ENCODE measurements around the gene CAMSAP3. TPM values are rescaled to one million over a fixed set of nuclear protein-coding genes. Genes with fewer than 3 reads are reported as not detected.

Gene CAMSAP3
- total RNA-seq, 1 donor from 2014 or later = 12.6 TPM

- Histone ChIP-seq H3K36me3 (ENCODE audit: control insufficient read depth, insufficient read depth, low read length) (no peaks in the 10 kb centered on the region), H3K4me3 (ENCODE audit: low read depth, low read length) (no peak overlapping the region), H3K27me3 (ENCODE audit: control insufficient read depth, insufficient read depth, low read length) (peaks cover 5% of the 10 kb centered on the region)
- no peak for DNase-seq (ENCODE audit: low read depth)
- TF ChIP-seq CTCF (IDR thresholded peaks at IDR 0.05; ENCODE audit: insufficient read depth, low read length, poor library complexity, severe bottlenecking) = no peak
Measured at GRCh38 chr19:7657131-7657751, 61.6 kb downstream of the CAMSAP3 start.

GRCh38 chr19:7658219-7658686 lies 62.6 kb downstream of the CAMSAP3 start:
- H3K4me3 ChIP-seq (ENCODE audit: low read depth, low read length) = no peak overlapping the region
- no peak for DNase-seq (ENCODE audit: low read depth)
- no peak for TF ChIP-seq CTCF (IDR thresholded peaks at IDR 0.05; ENCODE audit: insufficient read depth, low read length, poor library complexity, severe bottlenecking)
- H3K36me3 ChIP-seq (ENCODE audit: control insufficient read depth, insufficient read depth, low read length) = no peaks in the 10 kb centered on the region
- H3K27me3 ChIP-seq (ENCODE audit: control insufficient read depth, insufficient read depth, low read length) = peaks cover 5% of the 10 kb centered on the region

- no peak for TF ChIP-seq CTCF (IDR thresholded peaks at IDR 0.05; ENCODE audit: insufficient read depth, low read length, poor library complexity, severe bottlenecking)
- no peak for DNase-seq (ENCODE audit: low read depth)
- Histone ChIP-seq H3K36me3 (ENCODE audit: control insufficient read depth, insufficient read depth, low read length) (no peaks in the 10 kb centered on the region), H3K27me3 (ENCODE audit: control insufficient read depth, insufficient read depth, low read length) (peaks cover 2% of the 10 kb centered on the region), H3K4me3 (ENCODE audit: low read depth, low read length) (no peak overlapping the region)
Measured at GRCh38 chr19:7661744-7662538, 66.3 kb downstream of the CAMSAP3 start.

GRCh38 chr19:7662657-7663056 lies 67.0 kb downstream of the CAMSAP3 start:
- Histone ChIP-seq H3K4me3 (ENCODE audit: low read depth, low read length) (no peak overlapping the region), H3K27me3 (ENCODE audit: control insufficient read depth, insufficient read depth, low read length) (peaks cover 2% of the 10 kb centered on the region), H3K36me3 (ENCODE audit: control insufficient read depth, insufficient read depth, low read length) (no peaks in the 10 kb centered on the region)
- TF ChIP-seq CTCF (IDR thresholded peaks at IDR 0.05; ENCODE audit: insufficient read depth, low read length, poor library complexity, severe bottlenecking) = no peak
- DNase-seq (ENCODE audit: low read depth) = no peak

- no peak for TF ChIP-seq CTCF (IDR thresholded peaks at IDR 0.05; ENCODE audit: insufficient read depth, low read length, poor library complexity, severe bottlenecking)
Measured at GRCh38 chr19:7663706-7664105, 68.0 kb downstream of the CAMSAP3 start.

More at GRCh38 chr19:7663706-7664105, 68.0 kb downstream of the CAMSAP3 start:
- no peak for DNase-seq (ENCODE audit: low read depth)
- Histone ChIP-seq H3K4me3 (ENCODE audit: low read depth, low read length) (no peak overlapping the region), H3K36me3 (ENCODE audit: control insufficient read depth, insufficient read depth, low read length) (no peaks in the 10 kb centered on the region), H3K27me3 (ENCODE audit: control insufficient read depth, insufficient read depth, low read length) (no peaks in the 10 kb centered on the region)

Measured in kidney epithelial cell (primary cell).